ENCODE results near the gene TOR1A. TPM values are rescaled to one million over a fixed set of nuclear protein-coding genes. Genes with fewer than 3 reads are reported as not detected.
A peak's percentile ranks its signal among the peaks of the same experiment; 100 is the strongest.

TOR1A gene
- total and polyA plus RNA-seq, 2 experiments from 2014 or later, result 44.8 to 50.4 TPM

GRCh38 chr9:129809346-129809745, 14.6 kb downstream of the TOR1A start:
- Histone ChIP-seq H3K27ac (no peak overlapping the region), H4K20me1 (ENCODE audit: insufficient read depth, poor library complexity, severe bottlenecking) (no peaks in the 10 kb centered on the region), H2AFZ (no peak overlapping the region), H3K9me3 (ENCODE audit: low read depth) (no peaks in the 10 kb centered on the region), H3K27me3 (no peaks in the 10 kb centered on the region), H3K4me3 (no peak overlapping the region), H3K36me3 (replicated peaks; ENCODE audit: insufficient read depth, low read depth) (no peaks in the 10 kb centered on the region), H3K9me2 (replicated peaks; ENCODE audit: insufficient read depth) (no peaks in the 10 kb centered on the region), H3K4me1 (ENCODE audit: insufficient read depth) (peaks cover 7% of the 10 kb centered on the region), H3K79me2 (peaks cover 15% of the 10 kb centered on the region), H3K4me2 (no peak overlapping the region)
- WGBS (ENCODE audit: low lambda C conversion rate, missing lambda C conversion rate), result 91% methylated on average over 11 of the region's 11 CpGs
- no peak for DNase-seq (ENCODE audit: low spot score)
- no peak for TF ChIP-seq EZH2phosphoT487 (IDR thresholded peaks at IDR 0.05; ENCODE audit: low read depth, severe bottlenecking, unreplicated experiment)
- no peak for TF ChIP-seq CTCF (IDR thresholded peaks at IDR 0.05; ENCODE audit: poor library complexity)
- no peak for TF ChIP-seq EZH2 (IDR thresholded peaks at IDR 0.05; ENCODE audit: borderline replicate concordance)

GRCh38 chr9:129806061-129806460, 17.9 kb downstream of the TOR1A start:
- Histone ChIP-seq H2AFZ (no peak overlapping the region), H3K79me2 (peaks cover 24% of the 10 kb centered on the region), H3K9me2 (replicated peaks; ENCODE audit: insufficient read depth) (no peaks in the 10 kb centered on the region), H3K27me3 (no peaks in the 10 kb centered on the region), H3K36me3 (replicated peaks; ENCODE audit: insufficient read depth, low read depth) (no peaks in the 10 kb centered on the region), H3K4me3 (no peak overlapping the region), H3K4me2 (no peak overlapping the region), H3K4me1 (ENCODE audit: insufficient read depth) (peaks cover 13% of the 10 kb centered on the region), H3K9me3 (ENCODE audit: low read depth) (no peaks in the 10 kb centered on the region), H4K20me1 (ENCODE audit: insufficient read depth, poor library complexity, severe bottlenecking) (no peaks in the 10 kb centered on the region), H3K27ac (no peak overlapping the region)
- WGBS (ENCODE audit: low lambda C conversion rate, missing lambda C conversion rate), result 64% methylated on average over 4 of the region's 4 CpGs
- DNase-seq (ENCODE audit: low spot score), result no peak
- no peak for TF ChIP-seq CTCF (IDR thresholded peaks at IDR 0.05; ENCODE audit: poor library complexity)
- no peak for TF ChIP-seq EZH2phosphoT487 (IDR thresholded peaks at IDR 0.05; ENCODE audit: low read depth, severe bottlenecking, unreplicated experiment)
- no peak for TF ChIP-seq EZH2 (IDR thresholded peaks at IDR 0.05; ENCODE audit: borderline replicate concordance)

GRCh38 chr9:129803676-129804060, 20.3 kb downstream of the TOR1A start:
- H4K20me1 ChIP-seq (ENCODE audit: insufficient read depth, poor library complexity, severe bottlenecking), result no peaks in the 10 kb centered on the region
- 2% methylated on average over 14 of the region's 14 CpGs for WGBS (ENCODE audit: low lambda C conversion rate, missing lambda C conversion rate)
- H3K27me3 ChIP-seq, result no peaks in the 10 kb centered on the region
- peak overlapping the region; percentile 91 for H3K4me2 ChIP-seq
- H3K4me1 ChIP-seq (ENCODE audit: insufficient read depth), result peaks cover 6% of the 10 kb centered on the region
- H3K36me3 ChIP-seq (replicated peaks; ENCODE audit: insufficient read depth, low read depth), result no peaks in the 10 kb centered on the region
- no peak for DNase-seq (ENCODE audit: low spot score)
- peak overlapping the region; percentile 34 for H3K27ac ChIP-seq
- peak overlapping the region; percentile 34 for H2AFZ ChIP-seq
- H3K79me2 ChIP-seq, result peaks cover 24% of the 10 kb centered on the region
- no peaks in the 10 kb centered on the region for H3K9me3 ChIP-seq (ENCODE audit: low read depth)
- TF ChIP-seq EZH2phosphoT487 (IDR thresholded peaks at IDR 0.05; ENCODE audit: low read depth, severe bottlenecking, unreplicated experiment) (no peak), EZH2 (IDR thresholded peaks at IDR 0.05; ENCODE audit: borderline replicate concordance) (no peak), CTCF (IDR thresholded peaks at IDR 0.05; ENCODE audit: poor library complexity) (no peak)
- peak overlapping the region; percentile 89 for H3K4me3 ChIP-seq
- H3K9me2 ChIP-seq (replicated peaks; ENCODE audit: insufficient read depth), result no peaks in the 10 kb centered on the region
